ENCODE measurements around the gene GDPD4.

Gene GDPD4

GRCh38 chr11:77249427-77249826 lies 52.1 kb downstream of the GDPD4 start:
- no peak for DNase-seq (ENCODE audit: extremely low read depth in 1 of 2, low read depth in 1 of 2)

GRCh38 chr11:77244277-77245027 lies 57.0 kb downstream of the GDPD4 start:
- DNase-seq (ENCODE audit: extremely low read depth in 1 of 2, low read depth in 1 of 2), result no peak

GRCh38 chr11:77236901-77237300 lies 64.6 kb downstream of the GDPD4 start:
- DNase-seq (ENCODE audit: extremely low read depth in 1 of 2, low read depth in 1 of 2), result no peak

- DNase-seq (ENCODE audit: extremely low read depth in 1 of 2, low read depth in 1 of 2), result no peak
Observed at GRCh38 chr11:77233011-77233410, 68.5 kb downstream of the GDPD4 start.

GRCh38 chr11:77232242-77232641 lies 69.2 kb downstream of the GDPD4 start:
- no peak for DNase-seq (ENCODE audit: extremely low read depth in 1 of 2, low read depth in 1 of 2)

GRCh38 chr11:77231800-77232199 lies 69.7 kb downstream of the GDPD4 start:
- DNase-seq (ENCODE audit: extremely low read depth in 1 of 2, low read depth in 1 of 2), result no peak

GRCh38 chr11:77230878-77231605 lies 70.4 kb downstream of the GDPD4 start:
- DNase-seq (ENCODE audit: extremely low read depth in 1 of 2, low read depth in 1 of 2), result no peak

GRCh38 chr11:77223797-77224196 lies 77.7 kb downstream of the GDPD4 start:
- DNase-seq (ENCODE audit: extremely low read depth in 1 of 2, low read depth in 1 of 2), result no peak

GRCh38 chr11:77217156-77217555 lies 84.3 kb downstream of the GDPD4 start:
- DNase-seq (ENCODE audit: extremely low read depth in 1 of 2, low read depth in 1 of 2), result no peak

GRCh38 chr11:77215106-77215505 lies 86.4 kb downstream of the GDPD4 start:
- DNase-seq (ENCODE audit: extremely low read depth in 1 of 2, low read depth in 1 of 2), result no peak

GRCh38 chr11:77214557-77214956 lies 86.9 kb downstream of the GDPD4 start:
- DNase-seq (ENCODE audit: extremely low read depth in 1 of 2, low read depth in 1 of 2), result no peak

- DNase-seq (ENCODE audit: extremely low read depth in 1 of 2, low read depth in 1 of 2), result no peak
Observed at GRCh38 chr11:77213589-77214428, 87.7 kb downstream of the GDPD4 start.

- DNase-seq (ENCODE audit: extremely low read depth in 1 of 2, low read depth in 1 of 2), result no peak
Observed at GRCh38 chr11:77213029-77213579, 88.4 kb downstream of the GDPD4 start.

GRCh38 chr11:77212314-77213007 lies 89.0 kb downstream of the GDPD4 start:
- DNase-seq (ENCODE audit: extremely low read depth in 1 of 2, low read depth in 1 of 2), result no peak

- no peak for DNase-seq (ENCODE audit: extremely low read depth in 1 of 2, low read depth in 1 of 2)
Observed at GRCh38 chr11:77211594-77212251, 89.8 kb downstream of the GDPD4 start.

- DNase-seq (ENCODE audit: extremely low read depth in 1 of 2, low read depth in 1 of 2), result no peak
Observed at GRCh38 chr11:77211040-77211451, 90.4 kb downstream of the GDPD4 start.

- DNase-seq (ENCODE audit: extremely low read depth in 1 of 2, low read depth in 1 of 2), result no peak
Observed at GRCh38 chr11:77209663-77210062, 91.8 kb downstream of the GDPD4 start.

- DNase-seq (ENCODE audit: extremely low read depth in 1 of 2, low read depth in 1 of 2), result no peak
Observed at GRCh38 chr11:77208535-77208934, 93.0 kb downstream of the GDPD4 start.

GRCh38 chr11:77207618-77208313 lies 93.7 kb downstream of the GDPD4 start:
- no peak for DNase-seq (ENCODE audit: extremely low read depth in 1 of 2, low read depth in 1 of 2)
